K562 (cell line): Measurements from ENCODE around the gene RNF151. TPM values are rescaled to one million over a fixed set of nuclear protein-coding genes. Genes with fewer than 3 reads are reported as not detected.

Source experiments
- ATAC-seq: fragments of 200-7000 bp; cut with Tn5 transposase; 3 replicates; pipeline ENCODE4 v1.9.1; 2020; ENCODE audit warnings: moderate library complexity
- BruUV-seq: library from RNA; stranded (reverse); fragments of 400-500 nt; replicated peaks from 2 replicates; lab custom pipeline; 2021; lab: Mats Ljungman, UMichigan
- CTCF ChIA-PET: fragments of 300-600 bp; formaldehyde crosslinking; extraction: SDS; loops from one replicate; lab custom pipeline; 2021; ENCODE audit warnings: low intra/inter-chr PET ratio; lab: Yijun Ruan, JAX
- POLR2A ChIA-PET: fragments of 300-600, 350-650 bp; sonication (Branson Sonifier 250); formaldehyde crosslinking; extraction: SDS; loops from one replicate; lab custom pipeline; 2021; ENCODE audit warnings: antibody characterized with exemption, inconsistent platforms; lab: Yijun Ruan, JAX
- DNase-seq, 4 experiments: peaks; one replicate each; pipeline versions ENCODE4 v3.0.0 to v3.0.0-alpha.2; 2011 to 2018; ENCODE audit warnings: low spot score in 3 of 4, mixed read lengths in 3 of 4; ENCODE audit errors: extremely low read depth in 1 of 4
- FAIRE-seq: peaks from 2 replicates; lab custom pipeline; 2011; peaks lifted over from hg19 to GRCh38; lab: Jason Lieb, UNC
- H2AFZ ChIP-seq: 2 replicates; pipeline ENCODE4 v1.6.0; 2011; ENCODE audit warnings: low read depth, low read length, control low read depth, inconsistent platforms
- H3K27ac ChIP-seq: fragments of 200-600 bp; 3 replicates; pipeline ENCODE4 v1.8.0; 2011; ENCODE audit warnings: low read depth, mild to moderate bottlenecking, control low read depth, inconsistent platforms, low read length, moderate library complexity, mixed read lengths; ENCODE audit errors: extremely low read depth
- H3K27me3 ChIP-seq, 2 experiments: fragments of 300-600 bp in 1 of 2; 2 replicates in 1 of 2; 3 replicates in 1 of 2; pipeline versions ENCODE4 v1.6.0 to v1.8.0; 2011; ENCODE audit warnings: inconsistent platforms in 2 of 2, low read length in 2 of 2, mild to moderate bottlenecking in 1 of 2, mixed read lengths in 1 of 2, moderate library complexity in 1 of 2; ENCODE audit not compliant: control insufficient read depth in 2 of 2, insufficient read depth in 2 of 2
- H3K36me3 ChIP-seq: fragments of 300-600 bp; 3 replicates; pipeline ENCODE4 v1.8.0; 2011; ENCODE audit warnings: mild to moderate bottlenecking, low read length, inconsistent platforms; ENCODE audit not compliant: control insufficient read depth, insufficient read depth
- H3K4me1 ChIP-seq, 2 experiments: fragments of 200-600 bp in 1 of 2; replicated peaks in 1 of 2; 2 replicates in 1 of 2; 3 replicates in 1 of 2; pipeline versions ENCODE4 v1.5.1 to v1.8.0; 2011; ENCODE audit warnings: inconsistent platforms in 2 of 2, low read length in 2 of 2, mild to moderate bottlenecking in 1 of 2, mixed read lengths in 1 of 2, moderate library complexity in 1 of 2; ENCODE audit not compliant: control insufficient read depth in 2 of 2, insufficient read depth in 2 of 2
- H3K4me2 ChIP-seq: 2 replicates; pipeline ENCODE4 v1.6.1; 2011; ENCODE audit warnings: low read length, control low read depth, inconsistent platforms, mixed read lengths; ENCODE audit not compliant: insufficient read depth
- H3K4me3 ChIP-seq: fragments of 200-600 bp; sonication (generic), shearing (Covaris generic); 2 replicates; pipeline ENCODE4 v1.5.1; 2016; ENCODE audit warnings: control low read depth, inconsistent platforms
- H3K79me2 ChIP-seq: fragments of 200-600 bp; 3 replicates; pipeline ENCODE4 v1.8.0; 2011; ENCODE audit warnings: low read length, inconsistent platforms; ENCODE audit not compliant: control insufficient read depth, insufficient read depth
- H3K9ac ChIP-seq, 2 experiments: 2 replicates each; pipeline versions ENCODE4 v1.6.0 to v1.6.1; 2011; ENCODE audit warnings: low read depth in 2 of 2, low read length in 2 of 2, control low read depth in 1 of 2, inconsistent platforms in 1 of 2, mild to moderate bottlenecking in 1 of 2, mixed read lengths in 1 of 2; ENCODE audit not compliant: insufficient read depth in 1 of 2
- H3K9me1 ChIP-seq: one replicate; pipeline ENCODE4 v1.6.0; 2011; ENCODE audit warnings: inconsistent platforms, mild to moderate bottlenecking, low read length, moderate library complexity; ENCODE audit not compliant: control insufficient read depth, insufficient read depth
- H3K9me3 ChIP-seq: replicated peaks from 2 replicates; pipeline ENCODE4 v1.5.1; 2011; ENCODE audit warnings: low read depth, low read length, inconsistent platforms; ENCODE audit not compliant: control insufficient read depth, insufficient read depth
- H4K20me1 ChIP-seq: replicated peaks from 2 replicates; pipeline ENCODE4 v1.6.1; 2011; ENCODE audit warnings: low read length, inconsistent platforms, mixed read lengths; ENCODE audit not compliant: control insufficient read depth, insufficient read depth
- EHMT2 ChIP-seq: fragments of 450-650 bp; IDR thresholded peaks from 2 replicates; pipeline ENCODE4 v1.6.1; 2018; ENCODE audit warnings: antibody characterized with exemption
- KDM4B ChIP-seq, 2 experiments: fragments of 450-650 bp in 1 of 2; sonication (generic) in 1 of 2; IDR thresholded peaks; 2 replicates each; pipeline ENCODE4 v1.6.1; 2016 to 2017; ENCODE audit warnings: borderline replicate concordance in 2 of 2, antibody characterized with exemption in 1 of 2, low read depth in 1 of 2, mild to moderate bottlenecking in 1 of 2
- MLX ChIP-seq, 2 experiments: fragments of 450-650 bp in 1 of 2; sonication (generic) in 1 of 2; formaldehyde crosslinking; conservative IDR thresholded peaks; 2 replicates each; pipeline versions ENCODE4 v1.4.0 to v1.8.1; 2020 to 2022; ENCODE audit warnings: mild to moderate bottlenecking in 1 of 2, missing genetic modification reagents in 1 of 2
- RBM15 ChIP-seq: fragments of 200-400 bp; formaldehyde crosslinking; IDR thresholded peaks from 2 replicates; pipeline ENCODE4 v1.6.1; 2018; ENCODE audit warnings: mild to moderate bottlenecking, low read length, moderate library complexity; ENCODE audit not compliant: insufficient read depth
- RERE ChIP-seq: sonication (generic); formaldehyde crosslinking; IDR thresholded peaks from 2 replicates; pipeline ENCODE4 v1.8.0; 2023; ENCODE audit warnings: missing genetic modification reagents, mild to moderate bottlenecking, borderline replicate concordance
- SIN3B ChIP-seq: fragments of 450-650 bp; IDR thresholded peaks from 2 replicates; pipeline ENCODE4 v1.6.1; 2017; ENCODE audit warnings: low read depth, mild to moderate bottlenecking, moderate library complexity
- ZFPM2 ChIP-seq: fragments of 250-450 bp; sonication (Bioruptor Pico); IDR thresholded peaks from 2 replicates; pipeline ENCODE4 v1.5.1; 2022; ENCODE audit warnings: mild to moderate bottlenecking
- ZNF57 ChIP-seq: fragments of 450-650 bp; formaldehyde crosslinking; IDR thresholded peaks from 2 replicates; pipeline ENCODE4 v1.4.0; 2020; ENCODE audit warnings: mild to moderate bottlenecking, moderate library complexity
- WGBS: fragments of 100-300 bp; shearing (Covaris generic); methylation state at CpG from one replicate; pipeline ENCODE4 v1.1.6; 2016; ENCODE audit warnings: low coverage, mixed read lengths; ENCODE audit not compliant: insufficient coverage; ENCODE audit errors: missing lambda C conversion rate; 5-methylcytosine and 5-hydroxymethylcytosine counted together
- in situ Hi-C: fragments of 300-500 bp; cut with MboI; formaldehyde crosslinking; loops from 4 replicates; pipeline ENCODE4 v1.15.0; 2018; ENCODE audit warnings: inconsistent platforms, mixed read lengths
- intact Hi-C: fragments of 100-400 bp; cut with micrococcal nuclease; formaldehyde crosslinking; loops from 2 replicates; pipeline ENCODE4 v1.14.2; 2022
- polyA plus RNA-seq, 8 experiments: library from polyadenylated mRNA; depleted of rRNA in 4 of 8; stranded (reverse) in 5 of 8; unstranded in 3 of 8; fragments of >200 nt; fragmentation: Nextera tagmentation in 2 of 8; fragmentation: Illumina TruSeq in 1 of 8; extraction: Ambion mirVana in 2 of 8; extraction: Trizol in 1 of 8; gene quantifications; 2 replicates each; pipeline versions ENCODE4 v1.2.1 to v1.2.3, GENCODE V29; 2011 to 2014; ENCODE audit warnings: inconsistent platforms in 1 of 8, missing spikeins in 1 of 8
- total RNA-seq, 7 experiments: library from RNA; depleted of rRNA in 6 of 7; stranded (reverse); fragments of >200 nt in 6 of 7; fragmentation: Illumina TruSeq in 2 of 7; extraction: Trizol in 2 of 7; gene quantifications; 2 replicates each; pipeline versions ENCODE4 v1.2.1 to v1.2.3, GENCODE V29; 2011 to 2021; ENCODE audit warnings: low replicate concordance in 1 of 7
- TF ChIP-seq, protein P1 (sequence below): fragments of 450-650 bp; IDR thresholded peaks from 2 replicates; pipeline ENCODE4 v1.6.1; 2017; ENCODE audit warnings: antibody characterized with exemption
- TF ChIP-seq, protein P2 (sequence below): fragments of 450-650 bp; conservative IDR thresholded peaks from 2 replicates; pipeline ENCODE4 v1.6.1; 2016; ENCODE audit warnings: missing genetic modification characterization, low read depth, mild to moderate bottlenecking, missing compliant biosample characterization, moderate library complexity

RNF151 gene
- total and polyA plus RNA-seq, 9 of the 15 experiments (the other 6 are each of a cell fraction or from before 2014, with no cell fraction given): not detected

GRCh38 chr16:1929578-1930337 lies 36.9 kb upstream of the RNF151 start:
- Histone ChIP-seq H3K4me1 (peaks cover 4 to 39% of the 10 kb centered on the region in 2 experiments; a peak in 3 of 5 replicates), H3K79me2 (no peaks in the 10 kb centered on the region), H3K9ac (peak overlapping the region; percentile 61 to 93; a peak in 3 of 4 replicates), H4K20me1 (no peaks in the 10 kb centered on the region), H3K4me2 (peak overlapping the region; percentile 59), H3K36me3 (no peaks in the 10 kb centered on the region), H3K27me3 (no peaks in the 10 kb centered on the region), H3K4me3 (peak overlapping the region; percentile 44), H3K27ac (peak overlapping the region; percentile 66), H2AFZ (peak overlapping the region; percentile 95), H3K9me1 (no peaks in the 10 kb centered on the region), H3K9me3 (no peaks in the 10 kb centered on the region)
- ChIA-PET CTCF (interaction anchor here (0.6 to 3.4 kb wide), 7 partner anchors 58 to 683 kb away, joined by 3 to 51 read pairs (median 8); partner anchors contain the start of genes EME2, MEIOB and MRPS34), POLR2A (interaction anchor here (0.9 to 1.4 kb wide), 2 partner anchors 64 to 147 kb away, joined by 4 to 5 read pairs; partner anchors contain the start of genes NUBP2 and SPSB3)
- 13% methylated on average over 51 of the region's 70 CpGs for WGBS
- FAIRE-seq (peak; percentile 73), ATAC-seq (peak; percentile 96), DNase-seq (peak; percentile 92 to 99 (median 96))
- intact Hi-C loops (loop anchor here (2.0 kb wide), 1 partner anchor 65 kb away; no protein-coding TSS in a partner anchor), in situ Hi-C loops (loop anchor here (5.0 kb wide), 1 partner anchor 147 kb away; the partner anchor contains the start of genes NUBP2 and SPSB3)
- BruUV-seq: no TSS peak
- TF ChIP-seq KDM4B (IDR thresholded peaks at IDR 0.05; ENCODE audit: borderline replicate concordance in 2 of 2, low read depth in 1 of 2) (no peak), ZNF57 (CRISPR knock-in tag) (no peak), RBM15 (no peak), RERE (CRISPR knock-in tag) (no peak), ZFPM2 (CRISPR knock-in tag) (no peak), SIN3B (peak; percentile 69; the same call in 1 of the 2 replicates), MLX (CRISPR knock-in tag; conservative IDR thresholded peaks at IDR 0.05) (0 out of 4 replicates have a peak, but pooled peaks of 1 of the 2 experiments have one; percentile 47), EHMT2 (no peak)
- TF ChIP-seq, protein P1, sequence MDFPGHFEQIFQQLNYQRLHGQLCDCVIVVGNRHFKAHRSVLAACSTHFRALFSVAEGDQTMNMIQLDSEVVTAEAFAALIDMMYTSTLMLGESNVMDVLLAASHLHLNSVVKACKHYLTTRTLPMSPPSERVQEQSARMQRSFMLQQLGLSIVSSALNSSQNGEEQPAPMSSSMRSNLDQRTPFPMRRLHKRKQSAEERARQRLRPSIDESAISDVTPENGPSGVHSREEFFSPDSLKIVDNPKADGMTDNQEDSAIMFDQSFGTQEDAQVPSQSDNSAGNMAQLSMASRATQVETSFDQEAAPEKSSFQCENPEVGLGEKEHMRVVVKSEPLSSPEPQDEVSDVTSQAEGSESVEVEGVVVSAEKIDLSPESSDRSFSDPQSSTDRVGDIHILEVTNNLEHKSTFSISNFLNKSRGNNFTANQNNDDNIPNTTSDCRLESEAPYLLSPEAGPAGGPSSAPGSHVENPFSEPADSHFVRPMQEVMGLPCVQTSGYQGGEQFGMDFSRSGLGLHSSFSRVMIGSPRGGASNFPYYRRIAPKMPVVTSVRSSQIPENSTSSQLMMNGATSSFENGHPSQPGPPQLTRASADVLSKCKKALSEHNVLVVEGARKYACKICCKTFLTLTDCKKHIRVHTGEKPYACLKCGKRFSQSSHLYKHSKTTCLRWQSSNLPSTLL: no peak
- TF ChIP-seq, protein P2, sequence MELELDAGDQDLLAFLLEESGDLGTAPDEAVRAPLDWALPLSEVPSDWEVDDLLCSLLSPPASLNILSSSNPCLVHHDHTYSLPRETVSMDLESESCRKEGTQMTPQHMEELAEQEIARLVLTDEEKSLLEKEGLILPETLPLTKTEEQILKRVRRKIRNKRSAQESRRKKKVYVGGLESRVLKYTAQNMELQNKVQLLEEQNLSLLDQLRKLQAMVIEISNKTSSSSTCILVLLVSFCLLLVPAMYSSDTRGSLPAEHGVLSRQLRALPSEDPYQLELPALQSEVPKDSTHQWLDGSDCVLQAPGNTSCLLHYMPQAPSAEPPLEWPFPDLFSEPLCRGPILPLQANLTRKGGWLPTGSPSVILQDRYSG: 0 out of 2 replicates have a peak, but pooled peaks have one; percentile 59
